OCI-LY1 (cell line): Measurements from ENCODE around the gene POC1A.

ENCODE experiments used
- CTCF ChIP-seq: fragments of 200-600 bp; sonication (generic), shearing (Covaris generic); IDR thresholded peaks from 2 replicates; pipeline ENCODE4 v1.5.1; 2017; ENCODE audit warnings: mild to moderate bottlenecking, antibody characterized with exemption, low read length, moderate library complexity, mixed read lengths
- EZH2 ChIP-seq: fragments of 200-600 bp; sonication (generic), shearing (Covaris generic); IDR thresholded peaks from 2 replicates; pipeline ENCODE4 v1.8.0; 2017; ENCODE audit warnings: borderline replicate concordance, mixed run types, mild to moderate bottlenecking, antibody characterized with exemption, low read length, moderate library complexity, mixed read lengths

DNA sequence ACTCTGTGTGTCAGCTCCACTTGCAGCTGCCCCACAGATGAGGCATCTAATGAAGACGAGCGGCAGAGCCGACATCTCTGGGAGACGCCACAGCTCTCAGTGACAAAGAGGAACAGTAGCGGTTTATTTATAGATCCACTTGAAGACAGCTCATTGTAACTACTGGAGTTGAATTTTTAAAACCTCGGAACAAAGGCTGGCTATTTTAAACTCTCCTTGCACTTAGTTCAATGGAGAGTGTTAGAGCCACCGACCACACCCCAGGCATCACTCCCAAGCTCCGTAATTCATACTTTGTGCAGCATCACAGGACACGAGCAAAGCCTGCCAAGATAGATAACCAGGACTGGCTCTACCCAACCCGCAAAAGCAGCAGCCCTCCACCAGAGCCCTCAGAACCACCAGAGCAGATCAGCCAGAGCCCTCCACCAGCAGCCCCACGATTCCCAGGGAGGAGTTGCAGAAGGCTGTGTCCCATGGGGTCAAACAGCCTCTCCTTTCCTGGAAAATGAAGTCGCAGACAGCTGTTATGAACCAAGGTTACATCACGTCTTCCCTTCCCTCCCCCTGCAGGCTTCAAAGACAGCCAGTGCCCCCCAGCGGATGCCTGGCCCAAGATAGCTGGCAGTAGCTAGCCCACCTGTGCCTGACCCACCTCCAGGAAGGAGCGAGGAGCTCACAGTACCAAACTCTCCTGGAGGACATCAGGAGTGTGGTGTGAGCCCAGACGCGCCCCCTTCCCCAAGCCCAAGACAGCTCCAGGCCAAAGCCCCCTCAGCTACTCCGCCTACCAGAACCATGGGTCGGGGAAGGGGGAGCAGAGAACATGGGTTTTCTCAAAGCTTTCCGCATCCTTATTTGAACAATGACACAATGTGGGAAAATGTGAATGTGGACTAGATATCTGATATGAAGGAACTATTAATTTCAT lies 45.7 kb downstream of the POC1A start:
- TF ChIP-seq CTCF (no peak), EZH2 (no peak)
